OCI-LY7 (cell line): ENCODE measurements around the gene SLC7A11. TPM values are rescaled to one million over a fixed set of nuclear protein-coding genes. Genes with fewer than 3 reads are reported as not detected.

Experiments
- BruUV-seq: library from RNA; stranded (reverse); fragments of 400-500 nt; replicated peaks from 2 replicates; lab custom pipeline; 2021; lab: Mats Ljungman, UMichigan
- CTCF ChIA-PET: fragments of 300-600 bp; sonication (Branson Sonifier 250); formaldehyde crosslinking; loops from one replicate; lab custom pipeline; 2022; ENCODE audit warnings: antibody characterized with exemption; ENCODE audit not compliant: unreplicated experiment; lab: Charles Lee
- POLR2A ChIA-PET: fragments of 300-600 bp; sonication (Branson Sonifier 250); formaldehyde crosslinking; loops from one replicate; lab custom pipeline; 2022; ENCODE audit warnings: antibody characterized with exemption; lab: Charles Lee
- DNase-seq: peaks from one replicate; pipeline ENCODE4 v3.0.0-alpha.2; 2015; ENCODE audit warnings: low spot score
- H2AFZ ChIP-seq: fragments of 200-600 bp; sonication (generic), shearing (Covaris generic); 2 replicates; pipeline ENCODE4 v1.6.1; 2014; ENCODE audit warnings: mild to moderate bottlenecking, antibody characterized with exemption, low read length, moderate library complexity
- H3K27ac ChIP-seq: fragments of 200-600 bp; sonication (generic); 2 replicates; pipeline ENCODE4 v1.5.1; 2014; ENCODE audit warnings: mixed run types, low read depth, mild to moderate bottlenecking, moderate library complexity, low read length, inconsistent platforms; ENCODE audit not compliant: poor library complexity, severe bottlenecking
- H3K36me3 ChIP-seq: fragments of 200-600 bp; sonication (generic); 2 replicates; pipeline ENCODE4 v1.6.1; 2014; ENCODE audit warnings: mild to moderate bottlenecking, antibody characterized with exemption, low read length, moderate library complexity, mixed read lengths; ENCODE audit not compliant: insufficient read depth
- H3K4me1 ChIP-seq: fragments of 200-600 bp; sonication (generic); 2 replicates; pipeline ENCODE4 v1.5.1; 2014; ENCODE audit warnings: mild to moderate bottlenecking, low read length; ENCODE audit not compliant: insufficient read depth, poor library complexity, severe bottlenecking
- H3K4me2 ChIP-seq: fragments of 200-600 bp; sonication (generic); 2 replicates; pipeline ENCODE4 v1.6.1; 2014; ENCODE audit warnings: mild to moderate bottlenecking, low read length
- H3K4me3 ChIP-seq: fragments of 200-600 bp; sonication (generic); 2 replicates; pipeline ENCODE4 v1.5.1; 2014; ENCODE audit warnings: mild to moderate bottlenecking, low read depth, low read length; ENCODE audit not compliant: poor library complexity, severe bottlenecking
- H3K79me2 ChIP-seq: fragments of 200-600 bp; sonication (generic); 2 replicates; pipeline ENCODE4 v1.6.1; 2016; ENCODE audit warnings: low read depth, mild to moderate bottlenecking, low read length, moderate library complexity, mixed read lengths; ENCODE audit not compliant: insufficient read depth
- H3K9me2 ChIP-seq: fragments of 200-600 bp; sonication (generic); 2 replicates; pipeline ENCODE4 v1.6.1; 2016; ENCODE audit warnings: mild to moderate bottlenecking, low read length, mixed read lengths; ENCODE audit not compliant: insufficient read depth
- H3K9me3 ChIP-seq: fragments of 200-600 bp; sonication (generic); 2 replicates; pipeline ENCODE4 v1.6.1; 2014; ENCODE audit warnings: mild to moderate bottlenecking, mixed run types, low read length, mixed read lengths
- H4K20me1 ChIP-seq: fragments of 200-600 bp; sonication (generic); 2 replicates; pipeline ENCODE4 v1.6.1; 2014; ENCODE audit warnings: mild to moderate bottlenecking, antibody characterized with exemption, low read length, moderate library complexity, mixed read lengths; ENCODE audit not compliant: insufficient read depth
- EZH2phosphoT487 ChIP-seq: fragments of 200-600 bp; sonication (generic); IDR thresholded peaks from 2 replicates; pipeline ENCODE4 v1.6.1; 2018; ENCODE audit warnings: low read depth, borderline replicate concordance, mild to moderate bottlenecking, mixed run types, antibody characterized with exemption, low read length, moderate library complexity, mixed read lengths
- intact Hi-C: fragments of 100-400 bp; cut with micrococcal nuclease; formaldehyde crosslinking; loops from one replicate; pipeline ENCODE4 v1.10.0; 2022; ENCODE audit not compliant: unreplicated experiment
- total RNA-seq, 2 experiments: library from RNA; depleted of rRNA in 1 of 2; stranded (reverse); fragments of >200 nt in 1 of 2; shearing (Covaris generic) in 1 of 2; gene quantifications; 2 replicates each; pipeline ENCODE4 v1.2.3, GENCODE V29; 2014 to 2022
- TF ChIP-seq, protein P1 (sequence below): fragments of 200-600 bp; sonication (generic); conservative IDR thresholded peaks from 2 replicates; pipeline ENCODE4 v1.5.1; 2014; ENCODE audit warnings: mild to moderate bottlenecking, antibody characterized with exemption, low read length, moderate library complexity, mixed read lengths

SLC7A11 gene
- total RNA-seq, 2 experiments from 2014 or later: 5.7 to 16.7 TPM

GRCh38 chr4:138259271-138259670, 17.1 kb upstream of the SLC7A11 start:
- H3K4me2 ChIP-seq: no peak overlapping the region
- H3K4me3 ChIP-seq: no peak overlapping the region
- no peaks in the 10 kb centered on the region for H3K4me1 ChIP-seq
- TF ChIP-seq EZH2phosphoT487: no peak
- TF ChIP-seq, protein P1, sequence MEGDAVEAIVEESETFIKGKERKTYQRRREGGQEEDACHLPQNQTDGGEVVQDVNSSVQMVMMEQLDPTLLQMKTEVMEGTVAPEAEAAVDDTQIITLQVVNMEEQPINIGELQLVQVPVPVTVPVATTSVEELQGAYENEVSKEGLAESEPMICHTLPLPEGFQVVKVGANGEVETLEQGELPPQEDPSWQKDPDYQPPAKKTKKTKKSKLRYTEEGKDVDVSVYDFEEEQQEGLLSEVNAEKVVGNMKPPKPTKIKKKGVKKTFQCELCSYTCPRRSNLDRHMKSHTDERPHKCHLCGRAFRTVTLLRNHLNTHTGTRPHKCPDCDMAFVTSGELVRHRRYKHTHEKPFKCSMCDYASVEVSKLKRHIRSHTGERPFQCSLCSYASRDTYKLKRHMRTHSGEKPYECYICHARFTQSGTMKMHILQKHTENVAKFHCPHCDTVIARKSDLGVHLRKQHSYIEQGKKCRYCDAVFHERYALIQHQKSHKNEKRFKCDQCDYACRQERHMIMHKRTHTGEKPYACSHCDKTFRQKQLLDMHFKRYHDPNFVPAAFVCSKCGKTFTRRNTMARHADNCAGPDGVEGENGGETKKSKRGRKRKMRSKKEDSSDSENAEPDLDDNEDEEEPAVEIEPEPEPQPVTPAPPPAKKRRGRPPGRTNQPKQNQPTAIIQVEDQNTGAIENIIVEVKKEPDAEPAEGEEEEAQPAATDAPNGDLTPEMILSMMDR: no peak
- no peak for DNase-seq
- BruUV-seq: no TSS peak
- no peaks in the 10 kb centered on the region for H3K9me3 ChIP-seq
- H3K36me3 ChIP-seq: no peaks in the 10 kb centered on the region
- H2AFZ ChIP-seq: no peak overlapping the region
- H3K9me2 ChIP-seq: no peaks in the 10 kb centered on the region; the same call in 1 of the 2 replicates
- intact Hi-C loops: no loop called here
- H4K20me1 ChIP-seq: no peaks in the 10 kb centered on the region
- ChIA-PET CTCF (no interaction called here), POLR2A (interaction anchor here (0.5 kb wide), 1 partner anchor 104 kb away, joined by 3 read pairs; no protein-coding TSS in a partner anchor)
- H3K79me2 ChIP-seq: no peaks in the 10 kb centered on the region
- no peak overlapping the region for H3K27ac ChIP-seq

GRCh38 chr4:138256608-138257007, 14.5 kb upstream of the SLC7A11 start:
- ChIA-PET POLR2A (interaction anchor here (0.6 to 1.6 kb wide), 2 partner anchors 15 to 18 kb away, joined by 4 to 5 read pairs; partner anchors contain the start of gene SLC7A11), CTCF (no interaction called here)
- DNase-seq: no peak
- Histone ChIP-seq H3K4me2 (no peak overlapping the region), H3K9me3 (no peaks in the 10 kb centered on the region), H3K27ac (no peak overlapping the region), H3K9me2 (no peaks in the 10 kb centered on the region), H3K4me3 (no peak overlapping the region), H3K4me1 (no peaks in the 10 kb centered on the region), H4K20me1 (no peaks in the 10 kb centered on the region), H3K36me3 (no peaks in the 10 kb centered on the region), H2AFZ (no peak overlapping the region), H3K79me2 (no peaks in the 10 kb centered on the region)
- no TSS peak for BruUV-seq
- intact Hi-C loops: no loop called here
- no peak for TF ChIP-seq EZH2phosphoT487
- TF ChIP-seq, protein P1: no peak

- Histone ChIP-seq H3K9me2 (no peaks in the 10 kb centered on the region), H2AFZ (no peak overlapping the region), H3K36me3 (no peaks in the 10 kb centered on the region), H3K4me3 (no peak overlapping the region), H3K9me3 (no peaks in the 10 kb centered on the region), H3K4me1 (no peaks in the 10 kb centered on the region), H3K27ac (no peak overlapping the region), H3K4me2 (no peak overlapping the region), H3K79me2 (no peaks in the 10 kb centered on the region), H4K20me1 (no peaks in the 10 kb centered on the region)
- ChIA-PET CTCF (no interaction called here), POLR2A (interaction anchor here (1.6 kb wide), 1 partner anchor 14 kb away, joined by 5 read pairs; the partner anchor contains the start of gene SLC7A11)
- TF ChIP-seq, protein P1: no peak
- TF ChIP-seq EZH2phosphoT487: no peak
- intact Hi-C loops: no loop called here
- no TSS peak for BruUV-seq
- no peak for DNase-seq
These were observed 13.9 kb upstream of the SLC7A11 start for GRCh38 chr4:138255917-138256597.
